MM.1S (cell line): ENCODE results near the gene TMEM92.

Experiments used
- DNase-seq: peaks from one replicate; pipeline ENCODE4 v3.0.0-alpha.2; 2015
- H2AFZ ChIP-seq: fragments of 300-600 bp; sonication (generic); 2 replicates; pipeline ENCODE4 v1.6.0; 2016; ENCODE audit warnings: antibody characterized with exemption, low read length
- H3F3A ChIP-seq: fragments of 300-600 bp; sonication (generic); 2 replicates; pipeline ENCODE4 v1.6.1; 2016; ENCODE audit warnings: mild to moderate bottlenecking, antibody characterized with exemption, low read length, moderate library complexity, mixed read lengths; ENCODE audit not compliant: insufficient read depth
- H3K27ac ChIP-seq: fragments of 300-600 bp; sonication (generic); 2 replicates; pipeline ENCODE4 v1.5.1; 2016; ENCODE audit warnings: mild to moderate bottlenecking, low read length
- H3K27me3 ChIP-seq: fragments of 300-600 bp; sonication (generic); replicated peaks from 2 replicates; pipeline ENCODE4 v1.6.0; 2016; ENCODE audit warnings: low read length; ENCODE audit not compliant: insufficient read depth
- H3K36me3 ChIP-seq: fragments of 300-600 bp; sonication (generic); replicated peaks from 2 replicates; pipeline ENCODE4 v1.6.1; 2016; ENCODE audit warnings: mild to moderate bottlenecking, low read length, mixed read lengths; ENCODE audit not compliant: insufficient read depth
- H3K4me1 ChIP-seq: fragments of 300-600 bp; sonication (generic); 2 replicates; pipeline ENCODE4 v1.6.1; 2016; ENCODE audit warnings: low read length, mixed read lengths
- H3K4me2 ChIP-seq: fragments of 300-600 bp; sonication (generic); 2 replicates; pipeline ENCODE4 v1.6.0; 2016; ENCODE audit warnings: low read depth, low read length
- H3K4me3 ChIP-seq: fragments of 300-600 bp; sonication (generic); 2 replicates; pipeline ENCODE4 v1.5.1; 2016; ENCODE audit warnings: low read length, mixed read lengths
- H3K79me2 ChIP-seq: fragments of 300-600 bp; sonication (generic); 2 replicates; pipeline ENCODE4 v1.6.1; 2016; ENCODE audit warnings: mixed run types, low read length, mixed read lengths
- H3K9ac ChIP-seq: fragments of 300-600 bp; sonication (generic); 2 replicates; pipeline ENCODE4 v1.6.1; 2016; ENCODE audit warnings: low read length, mixed read lengths
- H3K9me2 ChIP-seq: fragments of 300-600 bp; sonication (generic); replicated peaks from 2 replicates; pipeline ENCODE4 v1.6.1; 2016; ENCODE audit warnings: mild to moderate bottlenecking, low read length, mixed read lengths; ENCODE audit not compliant: insufficient read depth
- H3K9me3 ChIP-seq: fragments of 300-600 bp; sonication (generic); replicated peaks from 2 replicates; pipeline ENCODE4 v1.6.1; 2016; ENCODE audit warnings: mild to moderate bottlenecking, low read length, mixed read lengths; ENCODE audit not compliant: insufficient read depth
- H4K20me1 ChIP-seq: fragments of 300-600 bp; sonication (generic); 2 replicates; pipeline ENCODE4 v1.6.1; 2016; ENCODE audit warnings: mild to moderate bottlenecking, low read length, moderate library complexity, mixed read lengths; ENCODE audit not compliant: insufficient read depth
- CTCF ChIP-seq: fragments of 300-600 bp; sonication (generic); IDR thresholded peaks from 2 replicates; pipeline ENCODE4 v1.5.1; 2016; ENCODE audit warnings: antibody characterized with exemption, low read length, mixed read lengths
- EZH2 ChIP-seq: fragments of 300-600 bp; sonication (generic); optimal IDR thresholded peaks from 2 replicates; pipeline ENCODE3; 2017; ENCODE audit warnings: low read depth, mild to moderate bottlenecking, antibody characterized with exemption, low read length, mixed read lengths
- EZH2phosphoT487 ChIP-seq: fragments of 300-600 bp; sonication (generic); IDR thresholded peaks from 2 replicates; pipeline ENCODE4 v1.6.1; 2018; ENCODE audit warnings: antibody characterized with exemption, low read length

Gene TMEM92

GRCh38 chr17:50259477-50260324 is 14.6 kb upstream of the TMEM92 start:
- H2AFZ ChIP-seq: no peak overlapping the region
- H3K9me2 ChIP-seq: no peaks in the 10 kb centered on the region
- H3F3A ChIP-seq: no peaks in the 10 kb centered on the region
- H3K79me2 ChIP-seq: no peaks in the 10 kb centered on the region
- no peak overlapping the region for H3K4me3 ChIP-seq
- H3K9ac ChIP-seq: no peak overlapping the region
- H3K27ac ChIP-seq: no peak overlapping the region
- no peaks in the 10 kb centered on the region for H4K20me1 ChIP-seq
- H3K4me2 ChIP-seq: no peak overlapping the region
- H3K9me3 ChIP-seq: no peaks in the 10 kb centered on the region
- DNase-seq: no peak
- peaks cover 89% of the 10 kb centered on the region for H3K27me3 ChIP-seq
- no peaks in the 10 kb centered on the region for H3K4me1 ChIP-seq
- H3K36me3 ChIP-seq: no peaks in the 10 kb centered on the region
- no peak for TF ChIP-seq EZH2phosphoT487
- no peak for TF ChIP-seq CTCF
- TF ChIP-seq EZH2: no peak

GRCh38 chr17:50260501-50260911 is 13.8 kb upstream of the TMEM92 start:
- no peak overlapping the region for H3K9ac ChIP-seq
- H2AFZ ChIP-seq: no peak overlapping the region
- peaks cover 90% of the 10 kb centered on the region for H3K27me3 ChIP-seq
- no peaks in the 10 kb centered on the region for H3K36me3 ChIP-seq
- no peaks in the 10 kb centered on the region for H4K20me1 ChIP-seq
- no peaks in the 10 kb centered on the region for H3K79me2 ChIP-seq
- no peak for TF ChIP-seq CTCF
- TF ChIP-seq EZH2: no peak
- TF ChIP-seq EZH2phosphoT487: no peak
- H3K4me1 ChIP-seq: no peaks in the 10 kb centered on the region
- no peak overlapping the region for H3K27ac ChIP-seq
- no peak for DNase-seq
- no peaks in the 10 kb centered on the region for H3K9me3 ChIP-seq
- no peaks in the 10 kb centered on the region for H3K9me2 ChIP-seq
- no peaks in the 10 kb centered on the region for H3F3A ChIP-seq
- H3K4me2 ChIP-seq: no peak overlapping the region
- H3K4me3 ChIP-seq: no peak overlapping the region

GRCh38 chr17:50261051-50261915 is 13.0 kb upstream of the TMEM92 start:
- Histone ChIP-seq H3F3A (no peaks in the 10 kb centered on the region), H3K4me2 (no peak overlapping the region), H3K9me2 (no peaks in the 10 kb centered on the region), H3K9me3 (no peaks in the 10 kb centered on the region), H3K27me3 (peaks cover 82% of the 10 kb centered on the region), H3K9ac (no peak overlapping the region), H3K4me3 (no peak overlapping the region), H4K20me1 (no peaks in the 10 kb centered on the region), H2AFZ (no peak overlapping the region), H3K4me1 (no peaks in the 10 kb centered on the region), H3K79me2 (no peaks in the 10 kb centered on the region), H3K36me3 (no peaks in the 10 kb centered on the region), H3K27ac (no peak overlapping the region)
- TF ChIP-seq CTCF (no peak), EZH2phosphoT487 (no peak), EZH2 (no peak)
- no peak for DNase-seq
